ENCODE results near the gene BMAL1. TPM values are rescaled to one million over a fixed set of nuclear protein-coding genes. Genes with fewer than 3 reads are reported as not detected.
A peak's percentile ranks its signal among the peaks of the same experiment; 100 is the strongest.

BMAL1 gene
- total RNA-seq, 4 donors from 2014 or later, result 15.8 to 125 (median 24.4) TPM

- Histone ChIP-seq H3K4me3 (no peak overlapping the region), H3K27ac (no peak overlapping the region), H3K4me1 (no peaks in the 10 kb centered on the region), H3K27me3 (no peaks in the 10 kb centered on the region), H3K36me3 (no peaks in the 10 kb centered on the region), H3K9me3 (no peaks in the 10 kb centered on the region)
- TF ChIP-seq CTCF (IDR thresholded peaks at IDR 0.05) (peak; percentile 43 to 66 (median 62)), POLR2A (IDR thresholded peaks at IDR 0.05) (no peak)
- DNase-seq, result peak; percentile 58 to 59
- intact Hi-C loops (cut with DNase I; ENCODE audit: low total_unique reads), result no loop called here
These were observed 57.7 kb downstream of the BMAL1 start for GRCh38 chr11:13335319-13335718.

GRCh38 chr11:13336246-13336878 is 58.8 kb downstream of the BMAL1 start:
- no peak overlapping the region for H3K27ac ChIP-seq
- intact Hi-C loops (cut with DNase I; ENCODE audit: low total_unique reads), result no loop called here
- H3K4me3 ChIP-seq, result no peak overlapping the region
- no peaks in the 10 kb centered on the region for H3K36me3 ChIP-seq
- no peak for DNase-seq
- TF ChIP-seq POLR2A (IDR thresholded peaks at IDR 0.05) (no peak), CTCF (IDR thresholded peaks at IDR 0.05) (no peak)
- no peaks in the 10 kb centered on the region for H3K4me1 ChIP-seq
- no peaks in the 10 kb centered on the region for H3K27me3 ChIP-seq
- no peaks in the 10 kb centered on the region for H3K9me3 ChIP-seq

- no peak for DNase-seq
- H3K9me3 ChIP-seq, result no peaks in the 10 kb centered on the region
- TF ChIP-seq POLR2A (IDR thresholded peaks at IDR 0.05), result no peak
- TF ChIP-seq CTCF (IDR thresholded peaks at IDR 0.05), result no peak
- H3K27ac ChIP-seq, result peak overlapping the region; percentile 52 to 66
- H3K4me3 ChIP-seq, result peak overlapping the region in 1 of 2 donors; percentile 28
- intact Hi-C loops (cut with DNase I; ENCODE audit: low total_unique reads), result no loop called here
- H3K36me3 ChIP-seq, result no peaks in the 10 kb centered on the region
- no peaks in the 10 kb centered on the region for H3K4me1 ChIP-seq
- H3K27me3 ChIP-seq, result no peaks in the 10 kb centered on the region
These were observed 60.4 kb downstream of the BMAL1 start for GRCh38 chr11:13338019-13338426.

- H3K4me3 ChIP-seq, result peak overlapping the region in 1 of 2 donors; percentile 28
- DNase-seq, result no peak
- no peaks in the 10 kb centered on the region for H3K9me3 ChIP-seq
- intact Hi-C loops (cut with DNase I; ENCODE audit: low total_unique reads), result no loop called here
- H3K27ac ChIP-seq, result peak overlapping the region; percentile 52 to 66
- H3K4me1 ChIP-seq, result no peaks in the 10 kb centered on the region
- no peaks in the 10 kb centered on the region for H3K27me3 ChIP-seq
- no peaks in the 10 kb centered on the region for H3K36me3 ChIP-seq
- TF ChIP-seq CTCF (IDR thresholded peaks at IDR 0.05) (no peak), POLR2A (IDR thresholded peaks at IDR 0.05) (no peak)
These were observed 61.0 kb downstream of the BMAL1 start for GRCh38 chr11:13338427-13339069.

Measured in uterus (tissue), 4 donors.